HepG2 (cell line): ENCODE data around the gene COMMD4. TPM values are rescaled to one million over a fixed set of nuclear protein-coding genes. Genes with fewer than 3 reads are reported as not detected.

Experiments used
- AKAP8 ChIP-seq: sonication (generic); formaldehyde crosslinking; IDR thresholded peaks from 2 replicates; pipeline ENCODE4 v1.5.1; 2020; ENCODE audit warnings: mild to moderate bottlenecking, missing genetic modification reagents
- DPF2 ChIP-seq: sonication (generic); formaldehyde crosslinking; IDR thresholded peaks from 2 replicates; pipeline ENCODE4 v1.4.0; 2020; ENCODE audit warnings: mild to moderate bottlenecking, low read depth, missing genetic modification reagents, borderline replicate concordance
- EEA1 ChIP-seq: sonication (generic); formaldehyde crosslinking; IDR thresholded peaks from 2 replicates; pipeline ENCODE4 v1.5.1; 2020; ENCODE audit warnings: mild to moderate bottlenecking, missing genetic modification reagents, borderline replicate concordance
- EHMT2 ChIP-seq: fragments of 200-600 bp; sonication (generic); IDR thresholded peaks from 2 replicates; pipeline ENCODE4 v1.7.0; 2017; ENCODE audit warnings: antibody characterized with exemption, low read depth, low read length, borderline replicate concordance
- GATAD2A ChIP-seq: IDR thresholded peaks from 2 replicates; pipeline ENCODE4 v1.6.1; 2016
- GZF1 ChIP-seq: sonication (generic); formaldehyde crosslinking; IDR thresholded peaks from 2 replicates; pipeline ENCODE4 v1.5.1; 2020; ENCODE audit warnings: mild to moderate bottlenecking, missing genetic modification reagents
- HNRNPUL1 ChIP-seq: fragments of 200-400 bp; formaldehyde crosslinking; IDR thresholded peaks from 2 replicates; pipeline ENCODE4 v1.6.1; 2017; ENCODE audit warnings: low read depth, mild to moderate bottlenecking, low read length, moderate library complexity
- HOXA9 ChIP-seq: sonication (generic); formaldehyde crosslinking; IDR thresholded peaks from 2 replicates; pipeline ENCODE4 v1.8.1; 2022; ENCODE audit warnings: missing genetic modification reagents, mild to moderate bottlenecking, moderate library complexity, borderline replicate concordance
- KAT2B ChIP-seq: fragments of 150-350 bp; IDR thresholded peaks from 2 replicates; pipeline ENCODE4 v1.6.1; 2014; ENCODE audit warnings: low read depth, low read length, borderline replicate concordance
- MEIS2 ChIP-seq: sonication (generic); formaldehyde crosslinking; IDR thresholded peaks from 2 replicates; pipeline ENCODE4 v1.9.0; 2021; ENCODE audit warnings: mild to moderate bottlenecking, missing genetic modification reagents
- NFE2 ChIP-seq: sonication (generic); formaldehyde crosslinking; IDR thresholded peaks from 2 replicates; pipeline ENCODE4 v1.4.0; 2020; ENCODE audit warnings: missing genetic modification reagents
- NFKB2 ChIP-seq: sonication (generic); formaldehyde crosslinking; IDR thresholded peaks from 2 replicates; pipeline ENCODE4 v1.4.0; 2020; ENCODE audit warnings: missing genetic modification reagents, borderline replicate concordance
- NFKBIZ ChIP-seq: IDR thresholded peaks from 2 replicates; pipeline ENCODE4 v1.6.1; 2018; ENCODE audit warnings: missing genetic modification reagents, missing compliant biosample characterization
- SAP130 ChIP-seq: IDR thresholded peaks from 2 replicates; pipeline ENCODE4 v1.6.1; 2016; ENCODE audit warnings: low read depth
- ZBTB3 ChIP-seq: sonication (generic); formaldehyde crosslinking; IDR thresholded peaks from 2 replicates; pipeline ENCODE4 v1.4.0; 2020; ENCODE audit warnings: low read depth, mild to moderate bottlenecking, moderate library complexity, missing genetic modification reagents, borderline replicate concordance
- ZEB1 ChIP-seq: IDR thresholded peaks from 2 replicates; pipeline ENCODE4 v1.6.1; 2012; ENCODE audit warnings: mild to moderate bottlenecking, low read depth, inconsistent platforms; ENCODE audit not compliant: insufficient replicate concordance
- ZFP62 ChIP-seq: sonication (generic); formaldehyde crosslinking; IDR thresholded peaks from 2 replicates; pipeline ENCODE4 v1.4.0; 2020; ENCODE audit warnings: missing genetic modification reagents
- ZNF709 ChIP-seq: sonication (generic); formaldehyde crosslinking; IDR thresholded peaks from 2 replicates; pipeline ENCODE4 v1.5.0; 2020; ENCODE audit warnings: mild to moderate bottlenecking, missing genetic modification reagents
- ZNF780A ChIP-seq: sonication (generic); formaldehyde crosslinking; IDR thresholded peaks from 2 replicates; pipeline ENCODE4 v1.8.0; 2022; ENCODE audit warnings: mild to moderate bottlenecking, missing genetic modification reagents, moderate library complexity
- ZNF878 ChIP-seq: sonication (generic); formaldehyde crosslinking; IDR thresholded peaks from 2 replicates; pipeline ENCODE4 v1.8.1; 2023; ENCODE audit warnings: mild to moderate bottlenecking, missing genetic modification reagents, moderate library complexity
- ZSCAN9 ChIP-seq: IDR thresholded peaks from 2 replicates; pipeline ENCODE4 v1.6.1; 2016; ENCODE audit warnings: borderline replicate concordance
- polyA plus RNA-seq, 8 experiments: library from polyadenylated mRNA; depleted of rRNA in 3 of 8; stranded (reverse) in 7 of 8; unstranded in 1 of 8; fragments of >200 nt; fragmentation: Illumina TruSeq in 4 of 8; extraction: Trizol in 4 of 8; gene quantifications; 2 replicates each; pipeline versions ENCODE4 v1.2.1 to v1.2.3, GENCODE V29; 2011 to 2016; ENCODE audit warnings: low read depth in 4 of 8, missing spikeins in 1 of 8, mixed read lengths in 1 of 8; ENCODE audit not compliant: insufficient read depth in 1 of 8
- total RNA-seq, 5 experiments: library from RNA; depleted of rRNA; stranded (reverse); fragments of >200 nt; fragmentation: Illumina TruSeq; extraction: Trizol; gene quantifications; 2 replicates each; pipeline ENCODE4 v1.2.3, GENCODE V29; 2016; ENCODE audit warnings: low read depth in 1 of 5
- TF ChIP-seq, protein P1 (sequence below): sonication (generic); formaldehyde crosslinking; IDR thresholded peaks from 2 replicates; pipeline ENCODE4 v1.5.1; 2020; ENCODE audit warnings: missing genetic modification reagents, mild to moderate bottlenecking, borderline replicate concordance
- TF ChIP-seq, protein P2 (sequence below): sonication (generic); formaldehyde crosslinking; IDR thresholded peaks from 2 replicates; pipeline ENCODE4 v1.8.1; 2023; ENCODE audit warnings: mild to moderate bottlenecking, moderate library complexity, missing genetic modification reagents
- TF ChIP-seq, protein P3 (sequence below): sonication (generic); formaldehyde crosslinking; IDR thresholded peaks from 2 replicates; pipeline ENCODE4 v1.4.0; 2020; ENCODE audit warnings: mild to moderate bottlenecking, missing genetic modification reagents
- TF ChIP-seq, protein P4 (sequence below): sonication (generic); formaldehyde crosslinking; IDR thresholded peaks from 2 replicates; pipeline ENCODE4 v1.8.0; 2022; ENCODE audit warnings: mild to moderate bottlenecking, missing genetic modification reagents, moderate library complexity

Gene COMMD4
- total and polyA plus RNA-seq, 2 of the 13 experiments (the other 11 are each of a cell fraction or from before 2014, with no cell fraction given): 45.8 to 89.9 TPM

DNA sequence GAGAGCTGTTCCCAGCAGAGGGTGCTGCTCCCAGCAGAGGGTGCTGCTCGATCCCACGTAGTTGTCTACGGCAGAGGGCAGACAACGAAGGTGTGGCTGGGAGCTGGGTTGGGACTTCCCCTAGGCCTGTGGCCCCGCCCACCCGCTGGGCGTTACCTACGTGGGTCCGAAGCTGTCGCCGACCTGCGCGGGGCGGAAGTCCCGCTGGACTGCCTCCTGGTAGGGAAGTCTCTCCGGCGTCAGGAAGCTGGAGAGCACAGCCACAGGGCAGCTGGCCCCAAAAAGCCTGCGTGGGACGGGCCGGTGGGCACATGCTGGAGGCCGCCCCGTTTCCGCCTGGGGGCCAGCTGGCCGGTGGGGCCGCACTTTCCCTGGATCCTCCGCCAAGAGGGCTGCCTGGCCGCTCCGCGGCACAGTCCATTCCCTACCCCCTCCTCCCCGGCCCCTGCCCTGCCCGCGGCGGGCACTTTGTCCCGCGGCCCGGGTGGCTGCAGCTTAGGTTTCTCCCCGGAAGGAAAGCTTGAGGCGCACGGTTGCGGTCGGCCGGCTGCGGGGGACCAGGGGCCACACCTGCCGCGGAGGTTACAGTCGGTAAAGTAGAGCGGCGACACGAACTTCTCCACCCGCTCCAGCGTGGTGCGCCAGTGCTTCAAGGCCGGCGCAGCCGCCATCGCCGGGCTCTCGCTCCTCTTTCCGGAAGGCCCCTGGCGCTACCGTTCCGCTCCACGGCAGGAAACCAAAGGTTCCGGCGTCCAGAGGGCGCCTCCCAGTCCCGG, 32.2 kb downstream of the COMMD4 start, which contains the start of gene MAN2C1 (continued):
- TF ChIP-seq, protein P1, sequence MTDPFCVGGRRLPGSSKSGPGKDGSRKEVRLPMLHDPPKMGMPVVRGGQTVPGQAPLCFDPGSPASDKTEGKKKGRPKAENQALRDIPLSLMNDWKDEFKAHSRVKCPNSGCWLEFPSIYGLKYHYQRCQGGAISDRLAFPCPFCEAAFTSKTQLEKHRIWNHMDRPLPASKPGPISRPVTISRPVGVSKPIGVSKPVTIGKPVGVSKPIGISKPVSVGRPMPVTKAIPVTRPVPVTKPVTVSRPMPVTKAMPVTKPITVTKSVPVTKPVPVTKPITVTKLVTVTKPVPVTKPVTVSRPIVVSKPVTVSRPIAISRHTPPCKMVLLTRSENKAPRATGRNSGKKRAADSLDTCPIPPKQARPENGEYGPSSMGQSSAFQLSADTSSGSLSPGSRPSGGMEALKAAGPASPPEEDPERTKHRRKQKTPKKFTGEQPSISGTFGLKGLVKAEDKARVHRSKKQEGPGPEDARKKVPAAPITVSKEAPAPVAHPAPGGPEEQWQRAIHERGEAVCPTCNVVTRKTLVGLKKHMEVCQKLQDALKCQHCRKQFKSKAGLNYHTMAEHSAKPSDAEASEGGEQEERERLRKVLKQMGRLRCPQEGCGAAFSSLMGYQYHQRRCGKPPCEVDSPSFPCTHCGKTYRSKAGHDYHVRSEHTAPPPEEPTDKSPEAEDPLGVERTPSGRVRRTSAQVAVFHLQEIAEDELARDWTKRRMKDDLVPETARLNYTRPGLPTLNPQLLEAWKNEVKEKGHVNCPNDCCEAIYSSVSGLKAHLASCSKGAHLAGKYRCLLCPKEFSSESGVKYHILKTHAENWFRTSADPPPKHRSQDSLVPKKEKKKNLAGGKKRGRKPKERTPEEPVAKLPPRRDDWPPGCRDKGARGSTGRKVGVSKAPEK: peak; percentile 64; the same call in 1 of the 2 replicates
- TF ChIP-seq ZNF709 (CRISPR knock-in tag): peak; percentile 83; the same call in 1 of the 2 replicates
- peak; percentile 72 for TF ChIP-seq GATAD2A
- TF ChIP-seq DPF2 (CRISPR knock-in tag): no peak; the same call in 1 of the 2 replicates
- TF ChIP-seq EHMT2: no peak
- TF ChIP-seq, protein P2, sequence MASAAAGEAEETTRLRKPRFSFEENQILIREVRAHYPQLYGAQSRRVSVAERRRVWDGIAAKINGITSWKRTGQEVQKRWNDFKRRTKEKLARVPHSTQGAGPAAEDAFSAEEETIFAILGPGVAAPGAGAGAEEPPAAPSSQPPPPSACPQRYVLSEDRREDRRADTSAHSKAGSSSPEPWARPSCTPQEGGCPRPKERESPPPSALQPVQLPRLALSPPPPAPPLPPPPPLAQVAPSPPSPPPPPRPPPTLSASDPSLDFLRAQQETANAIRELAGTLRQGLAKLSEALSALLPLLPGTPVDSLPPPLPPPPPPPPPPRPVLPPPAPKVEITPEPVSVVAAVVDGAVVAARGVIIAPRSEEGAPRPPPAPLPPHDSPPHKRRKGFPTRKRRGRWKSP (CRISPR knock-in tag): peak; percentile 42
- no peak for TF ChIP-seq GZF1
- no peak; the same call in 1 of the 2 replicates for TF ChIP-seq EEA1 (CRISPR knock-in tag)
- peak; percentile 86 for TF ChIP-seq MEIS2 (CRISPR knock-in tag)
- no peak for TF ChIP-seq ZEB1
- TF ChIP-seq NFE2 (CRISPR knock-in tag): no peak
- no peak for TF ChIP-seq ZFP62
- peak; percentile 23; the same call in 1 of the 2 replicates for TF ChIP-seq NFKB2 (CRISPR knock-in tag)
- 0 out of 2 replicates have a peak, but pooled peaks have one; percentile 7 for TF ChIP-seq ZNF780A (CRISPR knock-in tag)
- TF ChIP-seq, protein P3, sequence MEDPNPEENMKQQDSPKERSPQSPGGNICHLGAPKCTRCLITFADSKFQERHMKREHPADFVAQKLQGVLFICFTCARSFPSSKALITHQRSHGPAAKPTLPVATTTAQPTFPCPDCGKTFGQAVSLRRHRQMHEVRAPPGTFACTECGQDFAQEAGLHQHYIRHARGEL (CRISPR knock-in tag): no peak
- TF ChIP-seq, protein P4, sequence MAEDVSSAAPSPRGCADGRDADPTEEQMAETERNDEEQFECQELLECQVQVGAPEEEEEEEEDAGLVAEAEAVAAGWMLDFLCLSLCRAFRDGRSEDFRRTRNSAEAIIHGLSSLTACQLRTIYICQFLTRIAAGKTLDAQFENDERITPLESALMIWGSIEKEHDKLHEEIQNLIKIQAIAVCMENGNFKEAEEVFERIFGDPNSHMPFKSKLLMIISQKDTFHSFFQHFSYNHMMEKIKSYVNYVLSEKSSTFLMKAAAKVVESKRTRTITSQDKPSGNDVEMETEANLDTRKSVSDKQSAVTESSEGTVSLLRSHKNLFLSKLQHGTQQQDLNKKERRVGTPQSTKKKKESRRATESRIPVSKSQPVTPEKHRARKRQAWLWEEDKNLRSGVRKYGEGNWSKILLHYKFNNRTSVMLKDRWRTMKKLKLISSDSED: no peak
- TF ChIP-seq SAP130 (CRISPR knock-in tag): peak; percentile 80; the same call in 1 of the 2 replicates
- TF ChIP-seq ZNF878 (CRISPR knock-in tag): peak; percentile 28; the same call in 1 of the 2 replicates
- peak; percentile 43; the same call in 1 of the 2 replicates for TF ChIP-seq AKAP8
- TF ChIP-seq NFKBIZ (CRISPR knock-in tag): peak; percentile 92; the same call in 1 of the 2 replicates
- TF ChIP-seq KAT2B: no peak
- TF ChIP-seq HNRNPUL1: peak; percentile 77; the same call in 1 of the 2 replicates
- peak; percentile 65; the same call in 1 of the 2 replicates for TF ChIP-seq ZBTB3 (CRISPR knock-in tag)
- TF ChIP-seq HOXA9 (CRISPR knock-in tag): no peak
- TF ChIP-seq ZSCAN9 (CRISPR knock-in tag): peak; percentile 73; the same call in 1 of the 2 replicates
